Loucy (cell line): ENCODE data around the gene PIK3C3.

ENCODE experiments used
- H2AFZ ChIP-seq: fragments of 200-600 bp; sonication (generic); 2 replicates; pipeline ENCODE4 v1.6.0; 2016; ENCODE audit warnings: antibody characterized with exemption, mild to moderate bottlenecking, low read length, moderate library complexity
- H3F3A ChIP-seq: fragments of 200-600 bp; 2 replicates; pipeline ENCODE4 v1.6.0; 2016; ENCODE audit warnings: antibody characterized with exemption, low read depth, mild to moderate bottlenecking
- H3K27me3 ChIP-seq: fragments of 200-600 bp; sonication (generic); 2 replicates; pipeline ENCODE4 v1.6.1; 2014; ENCODE audit warnings: low read length, mild to moderate bottlenecking; ENCODE audit not compliant: insufficient read depth, poor library complexity, severe bottlenecking
- H3K36me3 ChIP-seq: fragments of 200-600 bp; sonication (generic); 2 replicates; pipeline ENCODE4 v1.6.1; 2016; ENCODE audit warnings: low read length; ENCODE audit not compliant: insufficient read depth
- H3K4me1 ChIP-seq: fragments of 200-600 bp; sonication (generic); 2 replicates; pipeline ENCODE4 v1.5.1; 2014; ENCODE audit warnings: low read length, mild to moderate bottlenecking; ENCODE audit not compliant: insufficient read depth, poor library complexity, severe bottlenecking
- H3K4me2 ChIP-seq: fragments of 200-600 bp; sonication (generic); 2 replicates; pipeline ENCODE4 v1.6.0; 2014; ENCODE audit warnings: antibody characterized with exemption, low read length, low read depth, mild to moderate bottlenecking; ENCODE audit not compliant: poor library complexity, severe bottlenecking
- H3K4me3 ChIP-seq: fragments of 200-600 bp; sonication (generic); 2 replicates; pipeline ENCODE4 v1.5.1; 2014; ENCODE audit warnings: low read length, mild to moderate bottlenecking, mixed read lengths; ENCODE audit not compliant: poor library complexity, severe bottlenecking
- H3K79me2 ChIP-seq: fragments of 200-600 bp; sonication (generic); 2 replicates; pipeline ENCODE4 v1.6.1; 2014; ENCODE audit warnings: low read length; ENCODE audit not compliant: insufficient read depth
- H3K9ac ChIP-seq: fragments of 200-600 bp; sonication (generic); 2 replicates; pipeline ENCODE4 v1.6.0; 2014; ENCODE audit warnings: mild to moderate bottlenecking, low read depth, low read length, moderate library complexity; ENCODE audit not compliant: poor library complexity, severe bottlenecking
- H3K9me2 ChIP-seq: fragments of 200-600 bp; sonication (generic); replicated peaks from 2 replicates; pipeline ENCODE4 v1.6.1; 2016; ENCODE audit warnings: low read depth, low read length, mixed read lengths
- H3K9me3 ChIP-seq: fragments of 200-600 bp; sonication (generic); 2 replicates; pipeline ENCODE4 v1.6.1; 2014; ENCODE audit warnings: mild to moderate bottlenecking, antibody characterized with exemption, low read length, low read depth; ENCODE audit not compliant: insufficient read depth
- H4K20me1 ChIP-seq: fragments of 200-600 bp; sonication (generic); 2 replicates; pipeline ENCODE4 v1.6.0; 2014; ENCODE audit warnings: antibody characterized with exemption, low read length, mild to moderate bottlenecking; ENCODE audit not compliant: insufficient read depth, poor library complexity, severe bottlenecking
- EZH2phosphoT487 ChIP-seq: fragments of 200-600 bp; IDR thresholded peaks from 2 replicates; pipeline ENCODE4 v1.6.1; 2018; ENCODE audit warnings: antibody characterized with exemption, mild to moderate bottlenecking, moderate library complexity, borderline replicate concordance
- TF ChIP-seq, protein P1 (sequence below): fragments of 200-600 bp; sonication (generic); conservative IDR thresholded peaks from 2 replicates; pipeline ENCODE4 v1.5.1; 2014; ENCODE audit warnings: mild to moderate bottlenecking, antibody characterized with exemption, low read length

Gene PIK3C3

DNA sequence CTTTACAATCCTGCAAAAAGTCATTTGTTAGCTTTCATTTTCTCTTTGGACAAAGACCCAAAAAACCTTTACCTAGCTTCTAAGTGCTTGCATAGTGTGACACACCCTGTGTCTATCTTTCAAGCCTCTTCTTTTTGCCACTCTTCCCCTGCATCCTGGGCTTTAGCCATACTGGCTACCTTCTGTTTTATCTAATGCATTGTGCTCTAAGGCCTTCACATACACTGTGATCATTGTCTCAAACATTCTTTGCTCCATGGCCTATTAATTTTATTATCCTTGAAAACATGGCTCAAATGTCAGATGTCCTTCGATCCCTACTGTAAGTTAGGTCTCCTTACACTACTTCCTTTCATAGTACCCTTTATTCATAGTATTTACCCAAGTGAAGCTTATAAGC lies 84.4 kb downstream of the PIK3C3 start:
- H3K4me1 ChIP-seq, result no peaks in the 10 kb centered on the region
- peaks cover 84% of the 10 kb centered on the region for H3K36me3 ChIP-seq
- no peaks in the 10 kb centered on the region for H3K27me3 ChIP-seq
- no peak overlapping the region for H2AFZ ChIP-seq
- no peaks in the 10 kb centered on the region for H3F3A ChIP-seq
- no peak overlapping the region for H3K4me2 ChIP-seq
- no peak overlapping the region for H3K9ac ChIP-seq
- H3K9me3 ChIP-seq, result no peaks in the 10 kb centered on the region
- no peaks in the 10 kb centered on the region for H3K79me2 ChIP-seq
- no peak overlapping the region for H3K4me3 ChIP-seq
- H4K20me1 ChIP-seq, result no peaks in the 10 kb centered on the region
- TF ChIP-seq EZH2phosphoT487, result no peak
- H3K9me2 ChIP-seq, result no peaks in the 10 kb centered on the region

DNA sequence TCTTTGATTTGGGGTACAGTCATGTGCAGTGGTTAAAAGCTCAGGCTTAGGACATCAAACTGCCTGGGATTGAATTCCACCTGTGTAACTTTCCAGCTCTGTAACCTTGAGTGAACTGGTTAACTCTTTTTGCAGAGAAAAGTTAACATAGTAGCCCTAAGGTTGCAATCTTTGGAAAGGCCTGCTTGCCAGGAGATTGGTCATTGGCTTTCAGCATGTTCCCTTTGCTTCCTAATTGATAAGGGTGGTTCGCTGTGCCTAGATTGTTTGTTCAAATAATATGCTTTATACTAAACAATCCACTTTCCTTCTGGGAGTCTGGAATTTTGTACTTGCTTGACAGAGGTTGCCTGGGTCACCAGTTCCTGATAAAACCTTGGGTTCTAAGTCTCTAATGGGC lies 86.8 kb downstream of the PIK3C3 start:
- H3K4me2 ChIP-seq, result no peak overlapping the region
- no peaks in the 10 kb centered on the region for H3K9me2 ChIP-seq
- no peak overlapping the region for H2AFZ ChIP-seq
- no peaks in the 10 kb centered on the region for H3K9me3 ChIP-seq
- TF ChIP-seq, protein P1, sequence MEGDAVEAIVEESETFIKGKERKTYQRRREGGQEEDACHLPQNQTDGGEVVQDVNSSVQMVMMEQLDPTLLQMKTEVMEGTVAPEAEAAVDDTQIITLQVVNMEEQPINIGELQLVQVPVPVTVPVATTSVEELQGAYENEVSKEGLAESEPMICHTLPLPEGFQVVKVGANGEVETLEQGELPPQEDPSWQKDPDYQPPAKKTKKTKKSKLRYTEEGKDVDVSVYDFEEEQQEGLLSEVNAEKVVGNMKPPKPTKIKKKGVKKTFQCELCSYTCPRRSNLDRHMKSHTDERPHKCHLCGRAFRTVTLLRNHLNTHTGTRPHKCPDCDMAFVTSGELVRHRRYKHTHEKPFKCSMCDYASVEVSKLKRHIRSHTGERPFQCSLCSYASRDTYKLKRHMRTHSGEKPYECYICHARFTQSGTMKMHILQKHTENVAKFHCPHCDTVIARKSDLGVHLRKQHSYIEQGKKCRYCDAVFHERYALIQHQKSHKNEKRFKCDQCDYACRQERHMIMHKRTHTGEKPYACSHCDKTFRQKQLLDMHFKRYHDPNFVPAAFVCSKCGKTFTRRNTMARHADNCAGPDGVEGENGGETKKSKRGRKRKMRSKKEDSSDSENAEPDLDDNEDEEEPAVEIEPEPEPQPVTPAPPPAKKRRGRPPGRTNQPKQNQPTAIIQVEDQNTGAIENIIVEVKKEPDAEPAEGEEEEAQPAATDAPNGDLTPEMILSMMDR, result no peak
- no peak for TF ChIP-seq EZH2phosphoT487
- H3K9ac ChIP-seq, result no peak overlapping the region
- no peaks in the 10 kb centered on the region for H3K4me1 ChIP-seq
- no peaks in the 10 kb centered on the region for H3K79me2 ChIP-seq
- no peaks in the 10 kb centered on the region for H3F3A ChIP-seq
- no peak overlapping the region for H3K4me3 ChIP-seq
- no peaks in the 10 kb centered on the region for H3K27me3 ChIP-seq
- no peaks in the 10 kb centered on the region for H4K20me1 ChIP-seq
- H3K36me3 ChIP-seq, result peaks cover 76% of the 10 kb centered on the region

- Histone ChIP-seq H3K9me3 (no peaks in the 10 kb centered on the region), H2AFZ (no peak overlapping the region), H3K36me3 (peaks cover 66% of the 10 kb centered on the region; the same call in 1 of the 2 replicates), H3F3A (no peaks in the 10 kb centered on the region), H3K4me3 (no peak overlapping the region), H3K9ac (no peak overlapping the region), H3K4me1 (no peaks in the 10 kb centered on the region), H3K4me2 (no peak overlapping the region), H3K9me2 (no peaks in the 10 kb centered on the region), H3K27me3 (no peaks in the 10 kb centered on the region), H3K79me2 (no peaks in the 10 kb centered on the region), H4K20me1 (no peaks in the 10 kb centered on the region)
- TF ChIP-seq, protein P1, result no peak
- no peak for TF ChIP-seq EZH2phosphoT487
These were observed 90.3 kb downstream of the PIK3C3 start for GRCh38 chr18:42045346-42045745.

GRCh38 chr18:42047721-42048120 lies 92.7 kb downstream of the PIK3C3 start:
- no peaks in the 10 kb centered on the region for H4K20me1 ChIP-seq
- H3K4me1 ChIP-seq, result no peaks in the 10 kb centered on the region
- TF ChIP-seq, protein P1, result no peak
- no peak for TF ChIP-seq EZH2phosphoT487
- no peaks in the 10 kb centered on the region for H3K79me2 ChIP-seq
- no peak overlapping the region for H3K4me3 ChIP-seq
- H3F3A ChIP-seq, result no peaks in the 10 kb centered on the region
- H3K4me2 ChIP-seq, result no peak overlapping the region
- H2AFZ ChIP-seq, result no peak overlapping the region
- no peaks in the 10 kb centered on the region for H3K9me2 ChIP-seq
- H3K9me3 ChIP-seq, result no peaks in the 10 kb centered on the region
- H3K9ac ChIP-seq, result no peak overlapping the region
- H3K27me3 ChIP-seq, result no peaks in the 10 kb centered on the region
- H3K36me3 ChIP-seq, result peaks cover 56% of the 10 kb centered on the region; the same call in 1 of the 2 replicates
